GM19035 (cell line): ENCODE results near the gene GDI1.

Experiments
- ATAC-seq: cut with Tn5 transposase; IDR thresholded peaks from one replicate; pipeline ENCODE4 v1.9.1; 2021; ENCODE audit not compliant: unreplicated experiment

Gene GDI1

DNA sequence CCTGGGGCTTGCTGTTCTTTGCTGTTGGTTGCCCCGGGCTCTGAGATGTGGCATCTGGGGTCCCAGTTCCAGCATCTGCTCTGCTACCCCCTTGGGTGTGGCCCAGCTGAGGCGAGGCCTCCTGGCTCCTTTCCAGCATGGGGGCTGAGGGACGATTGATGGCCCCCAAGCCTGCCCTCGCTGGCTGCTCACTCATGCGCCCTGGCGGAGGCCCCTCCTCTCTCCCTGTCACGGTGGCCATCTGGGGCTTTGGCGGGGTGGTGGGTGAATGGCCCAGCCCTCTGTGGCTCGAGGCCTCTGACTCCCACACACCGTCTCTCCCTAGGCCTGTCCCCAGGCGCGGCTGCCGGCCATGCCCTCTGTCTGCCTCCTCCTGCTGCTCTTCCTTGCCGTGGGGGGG lies 22.9 kb downstream of the GDI1 start:
- ATAC-seq = no peak

DNA sequence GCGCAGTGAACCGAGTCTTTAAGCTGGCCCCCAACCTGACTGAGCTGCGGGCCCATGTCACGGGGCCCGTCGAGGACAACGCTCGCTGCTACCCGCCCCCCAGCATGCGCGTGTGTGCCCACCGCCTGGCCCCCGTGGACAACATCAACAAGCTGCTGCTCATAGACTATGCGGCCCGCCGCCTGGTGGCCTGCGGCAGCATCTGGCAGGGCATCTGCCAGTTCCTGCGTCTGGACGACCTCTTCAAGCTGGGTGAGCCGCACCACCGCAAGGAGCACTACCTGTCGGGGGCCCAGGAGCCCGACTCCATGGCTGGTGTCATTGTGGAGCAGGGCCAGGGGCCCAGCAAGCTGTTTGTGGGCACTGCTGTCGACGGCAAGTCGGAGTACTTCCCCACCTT lies 23.4 kb downstream of the GDI1 start:
- no peak for ATAC-seq

DNA sequence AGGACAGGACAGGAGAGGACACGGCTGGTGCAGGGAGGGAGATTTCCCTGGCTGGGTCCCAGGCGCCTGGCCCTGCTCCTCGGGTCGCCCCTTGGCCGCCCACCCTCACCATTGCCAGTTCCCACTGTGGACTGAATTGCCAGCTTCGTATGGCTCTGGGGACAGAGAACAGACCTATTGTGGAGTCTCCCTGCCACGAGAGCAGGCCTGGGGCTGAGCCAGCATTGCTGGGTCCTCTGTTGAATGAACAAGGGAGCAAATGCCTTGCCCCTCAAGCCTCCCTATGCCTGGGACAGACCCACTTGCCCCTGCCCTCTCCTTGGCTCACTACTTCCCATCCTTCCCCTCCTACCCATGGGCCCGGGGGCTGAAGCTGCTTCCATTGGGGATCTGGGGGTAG lies 25.4 kb downstream of the GDI1 start:
- no peak for ATAC-seq

DNA sequence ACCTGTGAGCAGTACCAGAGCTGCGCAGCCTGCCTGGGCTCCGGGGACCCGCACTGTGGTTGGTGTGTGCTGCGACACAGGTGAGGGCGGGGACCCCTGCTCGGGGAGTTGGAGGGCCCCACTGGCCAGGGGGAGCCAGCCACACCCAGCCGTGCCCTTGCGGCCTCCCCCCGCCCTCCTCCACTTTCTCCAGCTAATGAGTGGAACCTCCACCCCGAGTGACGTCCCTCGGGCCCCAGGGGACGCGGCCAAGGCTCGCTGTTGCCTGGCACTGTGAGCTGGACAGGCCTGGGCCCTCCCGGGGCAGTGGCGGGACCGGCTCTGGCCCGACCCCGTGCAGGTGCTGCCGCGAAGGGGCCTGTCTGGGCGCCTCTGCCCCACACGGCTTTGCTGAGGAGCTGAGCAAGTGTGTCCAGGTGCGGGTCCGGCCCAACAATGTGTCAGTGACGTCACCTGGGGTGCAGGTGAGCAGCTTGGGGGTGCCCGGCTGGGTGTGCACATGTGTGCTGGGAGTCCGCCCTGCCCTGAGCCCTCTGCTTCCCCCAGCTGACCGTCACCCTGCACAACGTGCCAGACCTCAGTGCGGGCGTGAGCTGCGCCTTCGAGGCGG lies 26.8 kb downstream of the GDI1 start:
- no peak for ATAC-seq

DNA sequence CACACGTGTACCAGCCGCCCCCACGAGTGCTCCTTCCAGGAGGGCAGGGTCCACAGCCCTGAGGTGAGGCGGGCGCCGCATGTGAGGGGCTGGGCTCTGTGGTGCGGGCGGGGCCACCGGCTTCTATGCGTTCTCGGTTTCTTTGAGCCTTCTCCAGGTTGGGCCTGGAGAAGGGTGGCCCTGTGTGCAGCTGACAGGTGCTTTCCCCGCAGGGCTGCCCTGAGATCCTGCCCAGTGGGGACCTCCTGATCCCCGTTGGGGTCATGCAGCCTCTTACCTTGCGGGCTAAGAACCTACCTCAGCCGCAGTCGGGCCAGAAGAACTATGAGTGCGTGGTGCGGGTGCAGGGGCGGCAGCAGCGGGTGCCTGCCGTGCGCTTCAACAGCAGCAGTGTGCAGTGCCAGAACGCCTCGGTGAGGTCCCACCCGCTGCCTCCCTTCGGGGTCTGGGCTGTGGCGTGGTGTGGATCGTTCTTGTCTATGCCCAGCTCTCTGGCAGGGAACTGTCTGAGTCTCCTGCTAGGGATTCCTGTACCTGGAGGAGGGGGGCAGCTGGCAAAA lies 27.9 kb downstream of the GDI1 start:
- no peak for ATAC-seq

DNA sequence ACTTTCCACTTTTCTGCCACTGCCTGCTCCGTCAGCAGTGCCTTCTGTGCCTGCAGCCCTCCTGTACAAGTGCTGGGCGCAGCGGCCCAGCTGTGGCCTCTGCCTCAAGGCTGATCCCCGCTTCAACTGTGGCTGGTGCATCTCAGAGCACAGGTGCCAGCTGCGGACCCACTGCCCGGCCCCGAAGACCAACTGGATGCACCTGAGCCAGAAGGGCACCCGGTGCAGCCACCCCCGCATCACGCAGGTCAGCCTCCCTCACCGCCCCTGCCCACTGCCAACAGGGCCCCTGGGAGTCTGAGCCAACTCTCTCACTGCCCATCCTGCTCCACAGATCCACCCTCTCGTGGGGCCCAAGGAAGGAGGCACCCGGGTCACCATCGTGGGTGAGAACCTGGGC lies 28.6 kb downstream of the GDI1 start:
- no peak for ATAC-seq

DNA sequence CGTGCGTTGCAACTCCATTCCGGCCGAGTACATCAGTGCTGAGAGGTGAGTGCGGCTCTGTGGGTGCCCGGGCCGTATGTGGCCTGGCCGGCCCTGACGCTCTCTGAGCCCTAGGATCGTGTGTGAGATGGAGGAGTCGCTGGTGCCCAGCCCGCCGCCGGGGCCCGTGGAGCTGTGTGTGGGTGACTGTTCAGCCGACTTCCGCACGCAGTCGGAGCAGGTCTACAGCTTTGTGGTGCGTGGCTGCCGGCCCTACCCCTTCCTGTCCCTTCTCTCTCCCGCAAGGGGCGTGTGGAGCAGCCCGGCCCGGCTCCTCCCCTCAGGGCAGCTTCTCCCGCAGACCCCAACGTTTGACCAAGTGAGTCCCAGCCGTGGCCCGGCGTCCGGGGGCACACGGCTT lies 29.1 kb downstream of the GDI1 start:
- ATAC-seq = no peak

DNA sequence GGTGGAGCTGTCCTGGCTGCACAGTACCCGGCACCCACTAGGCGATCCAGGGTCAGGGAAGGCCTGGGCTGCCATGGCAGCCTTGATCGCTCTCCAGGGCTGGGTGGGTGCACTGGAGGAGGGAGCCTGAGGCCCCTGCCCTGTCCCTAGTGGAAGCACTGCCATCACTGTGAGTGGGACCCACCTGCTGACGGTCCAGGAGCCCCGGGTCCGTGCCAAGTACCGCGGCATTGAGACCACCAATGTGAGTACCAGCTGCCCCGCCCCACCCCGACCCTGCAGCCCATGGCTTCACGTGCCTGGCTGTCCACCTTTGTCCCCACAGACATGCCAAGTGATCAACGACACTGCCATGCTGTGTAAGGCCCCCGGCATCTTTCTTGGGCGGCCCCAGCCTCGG lies 30.0 kb downstream of the GDI1 start:
- no peak for ATAC-seq

DNA sequence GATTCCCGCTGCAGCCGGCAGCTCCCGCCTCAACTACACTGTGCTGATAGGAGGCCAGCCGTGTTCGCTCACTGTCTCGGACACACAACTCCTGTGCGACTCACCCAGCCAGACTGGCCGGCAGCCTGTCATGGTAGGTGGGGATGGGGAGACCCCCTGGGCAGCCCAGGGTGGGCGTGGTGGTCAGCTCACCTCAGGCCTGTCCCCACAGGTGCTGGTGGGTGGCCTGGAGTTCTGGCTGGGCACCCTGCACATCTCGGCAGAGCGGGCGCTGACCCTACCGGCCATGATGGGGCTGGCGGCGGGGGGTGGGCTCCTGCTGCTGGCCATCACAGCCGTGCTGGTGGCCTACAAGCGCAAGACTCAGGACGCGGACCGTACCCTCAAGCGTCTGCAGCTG lies 30.6 kb downstream of the GDI1 start:
- no peak for ATAC-seq

DNA sequence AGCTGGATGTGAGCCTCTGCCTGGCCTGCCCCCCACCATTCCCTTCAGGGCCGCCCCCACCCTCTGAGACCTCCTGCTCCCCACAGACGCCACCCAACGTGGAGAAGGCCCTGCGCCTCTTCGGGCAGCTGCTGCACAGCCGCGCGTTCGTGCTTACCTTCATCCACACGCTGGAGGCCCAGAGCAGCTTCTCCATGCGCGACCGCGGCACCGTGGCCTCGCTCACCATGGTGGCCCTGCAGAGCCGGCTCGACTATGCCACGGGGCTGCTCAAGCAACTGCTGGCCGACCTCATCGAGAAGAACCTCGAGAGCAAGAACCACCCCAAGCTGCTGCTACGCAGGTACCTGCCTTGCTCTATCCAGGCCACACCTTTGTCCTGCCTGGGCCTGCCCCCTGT lies 31.3 kb downstream of the GDI1 start:
- no peak for ATAC-seq

DNA sequence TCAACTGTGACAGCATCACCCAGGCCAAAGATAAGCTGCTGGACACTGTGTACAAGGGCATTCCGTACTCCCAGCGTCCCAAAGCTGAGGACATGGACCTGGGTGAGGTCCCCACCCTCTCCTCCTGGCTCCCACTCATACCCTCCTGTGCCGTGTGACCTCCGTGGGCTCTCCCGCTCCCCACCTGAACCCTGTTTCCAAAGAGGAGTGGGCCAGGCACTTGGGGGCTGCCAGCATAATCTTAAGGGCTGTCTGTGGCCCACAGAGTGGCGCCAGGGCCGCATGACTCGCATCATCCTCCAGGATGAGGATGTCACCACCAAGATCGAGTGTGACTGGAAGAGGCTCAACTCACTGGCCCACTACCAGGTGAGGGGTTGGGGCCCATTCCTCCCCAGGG lies 32.2 kb downstream of the GDI1 start:
- ATAC-seq = no peak

DNA sequence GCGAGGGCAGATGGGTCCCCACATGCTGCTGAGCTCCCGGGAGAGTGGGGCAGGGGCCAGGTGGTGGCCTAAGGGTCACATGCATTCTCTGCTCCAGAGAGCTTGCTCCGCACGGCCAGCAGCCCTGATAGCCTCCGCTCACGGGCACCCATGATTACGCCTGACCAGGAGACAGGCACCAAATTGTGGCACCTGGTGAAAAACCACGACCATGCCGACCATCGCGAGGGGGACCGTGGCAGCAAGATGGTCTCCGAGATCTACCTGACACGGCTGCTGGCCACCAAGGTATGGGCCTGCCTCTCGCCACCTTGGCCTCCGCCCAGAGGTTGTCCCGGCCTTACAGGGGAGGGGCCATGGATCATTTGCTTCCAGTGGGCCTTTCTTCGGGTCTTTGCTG lies 32.9 kb downstream of the GDI1 start:
- no peak for ATAC-seq

DNA sequence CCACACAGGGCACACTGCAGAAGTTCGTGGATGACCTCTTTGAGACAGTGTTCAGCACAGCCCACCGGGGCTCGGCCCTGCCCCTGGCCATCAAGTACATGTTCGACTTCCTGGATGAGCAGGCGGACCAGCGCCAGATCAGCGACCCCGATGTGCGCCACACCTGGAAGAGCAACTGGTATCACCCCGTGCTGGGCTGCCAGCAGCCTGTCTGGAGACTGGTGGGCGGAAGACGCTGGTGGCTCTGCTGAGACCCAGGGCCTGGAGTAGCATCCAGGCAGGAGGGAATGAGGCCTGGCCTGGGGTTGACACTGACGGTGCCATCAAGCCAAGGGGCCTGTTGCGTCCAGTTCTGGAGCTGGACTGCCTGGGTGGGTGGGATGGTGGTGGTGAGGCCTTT lies 33.5 kb downstream of the GDI1 start:
- no peak for ATAC-seq

DNA sequence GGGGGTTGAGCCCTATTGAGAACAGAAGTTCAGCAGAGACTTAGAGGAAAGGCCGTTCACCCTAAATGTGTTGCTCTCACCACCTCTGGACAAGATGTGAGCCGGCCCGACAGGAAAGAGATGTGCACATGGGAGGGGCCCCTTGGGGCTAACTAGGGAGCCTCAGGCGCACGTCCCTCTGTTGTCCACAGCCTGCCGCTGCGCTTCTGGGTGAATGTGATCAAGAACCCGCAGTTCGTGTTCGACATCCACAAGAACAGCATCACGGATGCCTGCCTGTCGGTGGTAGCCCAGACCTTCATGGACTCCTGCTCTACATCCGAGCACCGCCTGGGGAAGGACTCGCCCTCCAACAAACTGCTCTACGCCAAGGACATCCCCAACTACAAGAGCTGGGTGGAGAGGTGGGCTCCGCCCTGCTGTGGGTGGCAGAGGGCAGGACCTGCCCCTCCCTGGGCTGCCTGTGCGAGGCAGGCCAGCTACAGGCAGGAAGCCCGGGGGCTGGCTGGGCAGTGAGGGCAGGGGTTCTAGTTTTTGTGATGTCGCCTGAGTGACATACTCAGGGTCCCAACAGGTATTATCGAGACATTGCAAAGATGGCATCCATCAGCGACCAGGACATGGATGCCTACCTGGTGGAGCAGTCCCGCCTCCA lies 34.1 kb downstream of the GDI1 start:
- no peak for ATAC-seq

DNA sequence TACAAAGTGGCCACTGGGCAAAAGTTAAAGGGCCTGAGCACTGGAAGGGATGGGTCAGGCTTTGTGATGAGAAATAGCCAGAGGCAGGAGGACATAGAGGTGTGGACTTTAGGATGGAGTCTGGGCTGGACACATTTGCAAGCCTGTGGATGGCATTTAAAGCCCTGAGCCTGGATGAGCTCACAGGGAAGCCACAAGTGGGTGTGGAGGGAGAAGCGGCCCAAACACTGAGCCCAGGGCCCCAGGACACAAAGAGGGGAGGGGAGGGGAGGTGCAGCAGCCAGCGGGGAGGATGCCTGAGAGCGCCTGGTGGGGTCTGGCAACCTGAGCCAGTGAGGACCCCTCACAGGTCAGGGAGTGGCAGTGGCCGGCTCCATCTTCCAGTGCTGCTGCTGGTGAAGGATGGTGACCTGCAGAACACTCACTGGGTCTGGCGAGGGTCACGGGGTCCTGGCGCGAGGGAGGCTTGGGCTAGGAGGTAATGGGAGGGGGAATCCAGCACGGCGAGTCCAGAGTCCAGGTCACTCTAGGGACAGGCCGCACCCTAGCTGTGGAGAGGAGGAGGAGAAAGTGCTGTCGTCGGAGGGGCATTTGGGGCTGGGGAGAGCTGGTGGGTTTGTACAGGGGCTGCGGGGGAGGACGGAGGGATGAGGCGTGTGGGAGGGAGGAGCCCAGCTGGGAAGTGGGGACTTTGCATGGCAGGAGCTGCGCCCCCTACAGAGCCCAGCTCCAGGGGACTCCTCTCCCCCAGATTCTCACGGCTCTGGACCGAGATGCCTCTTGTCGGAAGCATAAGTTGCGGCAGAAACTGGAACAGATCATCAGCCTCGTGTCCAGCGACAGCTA lies 35.1 kb downstream of the GDI1 start:
- no peak for ATAC-seq

DNA sequence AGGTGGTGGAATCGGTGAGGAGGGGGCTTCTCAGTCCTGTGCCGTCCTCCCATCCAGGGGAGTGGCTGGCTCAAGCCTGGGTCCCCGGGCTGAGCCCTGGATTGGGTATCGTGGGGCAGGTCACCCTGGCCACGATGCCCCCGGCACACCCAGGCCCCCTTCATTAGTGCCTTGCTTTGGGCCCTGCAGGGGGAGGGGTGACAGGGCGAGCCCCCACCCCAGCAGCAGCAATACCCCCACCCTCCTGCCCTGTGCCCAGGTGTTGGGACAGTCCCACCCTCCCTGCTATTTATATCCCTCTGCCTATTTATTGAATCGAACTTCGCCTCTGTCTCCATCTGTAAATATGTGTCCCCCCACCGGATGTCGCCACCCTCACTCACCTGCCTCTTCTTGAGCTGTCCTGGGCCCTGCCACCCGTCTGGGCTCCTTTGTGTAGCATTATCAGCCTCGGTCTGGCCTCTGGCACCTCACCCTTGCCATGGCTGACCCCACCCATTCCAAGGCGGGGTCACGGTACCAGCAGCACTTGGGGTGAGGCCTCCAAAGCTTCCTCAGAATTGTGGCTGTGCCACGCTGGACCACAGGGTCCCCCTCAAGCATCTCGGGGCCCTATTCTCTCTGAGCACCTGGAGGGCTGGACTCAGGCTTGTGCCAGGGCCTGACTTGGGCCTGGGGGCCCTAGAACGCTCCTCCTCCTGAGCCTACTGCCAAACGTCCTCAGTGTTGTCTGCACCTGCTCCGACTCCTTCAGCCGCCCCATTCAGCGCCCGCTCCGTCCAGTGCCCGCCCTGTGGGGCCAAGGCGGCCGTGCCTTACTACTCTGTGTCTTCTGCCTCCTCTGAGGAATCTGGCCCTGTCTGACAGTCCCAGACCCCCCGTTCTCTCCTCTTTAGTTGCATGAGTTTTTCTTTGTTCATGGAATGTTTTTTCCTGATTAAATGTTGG lies 36.0 kb downstream of the GDI1 start:
- ATAC-seq = no peak

DNA sequence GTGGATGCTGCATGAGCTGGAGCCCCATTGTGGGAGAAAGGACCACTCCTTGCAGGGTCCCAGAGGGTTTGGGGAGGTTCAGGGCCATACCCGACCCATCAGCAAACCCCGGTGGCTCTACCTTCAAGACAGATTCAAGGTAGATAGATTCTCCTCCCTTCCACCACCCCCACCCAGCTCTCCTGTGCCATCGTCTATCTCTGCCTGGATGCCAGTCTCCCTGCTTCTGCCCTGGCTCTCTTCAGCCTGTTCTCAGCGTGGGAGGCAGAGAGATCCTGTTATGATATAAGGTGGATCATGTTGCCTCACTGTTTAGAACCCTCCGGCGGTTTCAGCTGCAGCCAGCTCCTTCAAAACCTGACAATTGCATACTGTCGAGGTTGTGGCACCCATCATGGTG lies 36.7 kb downstream of the GDI1 start:
- ATAC-seq = no peak

DNA sequence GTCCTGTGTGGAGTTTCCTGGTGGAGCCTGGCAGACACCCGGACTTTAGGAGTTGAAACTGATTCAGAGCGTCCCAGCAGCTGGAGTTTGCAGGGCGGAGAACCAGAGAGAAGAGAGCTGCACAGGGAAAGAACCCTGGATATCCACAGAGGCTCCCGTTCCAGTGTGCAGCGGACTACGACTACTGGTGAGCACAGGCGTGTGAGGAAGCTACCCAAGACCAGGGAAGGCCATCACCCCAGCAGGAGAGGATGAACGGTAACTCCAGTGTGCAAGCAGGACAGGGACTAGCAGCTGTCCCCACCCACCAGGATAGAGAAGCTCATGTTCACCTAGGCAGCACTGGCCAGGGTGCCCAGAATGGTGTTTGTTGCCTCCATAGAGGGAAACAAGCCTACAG lies 39.9 kb downstream of the GDI1 start:
- ATAC-seq = no peak

DNA sequence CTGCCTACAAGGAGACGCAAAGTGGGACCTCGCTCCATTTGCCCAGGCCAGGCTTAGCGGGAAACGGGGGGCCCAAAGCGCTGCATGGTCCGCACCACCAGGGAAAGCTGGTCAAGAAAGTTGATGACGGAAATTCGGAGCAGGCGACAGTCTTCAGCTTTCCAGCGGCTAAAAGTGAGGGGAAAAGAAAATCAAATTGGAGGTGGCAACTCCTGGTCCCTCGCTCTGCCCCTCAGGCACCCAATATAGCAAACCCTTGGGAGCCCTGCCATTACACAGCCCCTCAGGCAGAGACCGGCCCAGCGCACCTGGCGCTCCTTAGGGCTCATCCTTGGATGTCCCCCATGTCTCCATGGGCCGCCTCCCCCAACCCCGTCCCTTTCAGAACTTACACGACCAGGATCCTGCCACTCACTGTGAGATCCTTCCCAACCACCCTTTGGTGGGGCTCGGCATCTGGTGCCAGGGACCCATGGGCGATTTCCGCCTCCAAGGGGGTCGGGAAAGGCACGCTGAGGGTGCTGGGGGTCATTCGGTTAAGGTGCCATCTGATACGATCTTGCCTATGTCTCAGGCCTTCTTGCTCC lies 41.0 kb downstream of the GDI1 start:
- no peak for ATAC-seq
